Measurements from ENCODE around the gene C1orf146. TPM values are rescaled to one million over a fixed set of nuclear protein-coding genes. Genes with fewer than 3 reads are reported as not detected.

The C1orf146 gene, protein sequence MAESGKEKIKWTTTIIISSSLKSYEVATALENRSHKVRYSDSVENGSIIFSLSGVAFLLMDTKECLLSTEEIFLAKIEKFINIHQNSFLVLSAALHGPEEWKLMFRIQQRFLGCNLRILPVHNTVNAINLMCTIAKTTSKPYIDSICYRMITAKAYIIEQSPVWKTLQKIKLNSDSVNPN
- not detected for polyA plus RNA-seq

DNA sequence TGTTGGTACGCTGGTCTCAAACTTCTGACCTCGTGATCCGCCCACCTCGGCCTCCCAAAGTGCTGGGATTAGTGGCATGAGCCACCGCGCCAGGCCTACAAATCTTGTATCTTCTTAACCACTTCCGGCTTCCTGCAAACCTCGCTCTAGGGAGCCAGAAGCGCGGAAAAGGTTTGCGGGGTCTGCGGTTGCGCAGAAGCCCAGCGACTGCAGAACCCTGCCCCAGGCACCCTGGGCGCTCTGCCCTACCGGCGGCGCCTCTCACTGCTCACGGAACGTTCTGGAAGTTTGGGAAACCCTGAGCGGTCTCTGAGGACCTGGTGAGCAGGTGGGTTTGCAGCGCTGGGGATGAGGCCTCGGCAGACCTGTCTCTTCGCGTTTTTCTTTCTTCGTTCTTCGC is at the start of gene C1orf146:
Gene C1orf146, plus strand, starts transcription at position 195 of the 400 bp plus-strand sequence. CDS start 13,506 bp downstream, outside the sequence.
- DNase-seq, result no peak
- no peaks in the 10 kb centered on the region for H3K4me1 Mint-ChIP-seq
- no peak within 1 kb of the TSS for H3K4me3 Mint-ChIP-seq
- peaks cover 0 to 3% (median 1%) of the 10 kb centered on the region in 3 donors for H3K27me3 Mint-ChIP-seq (ENCODE audit: low read depth in 3 of 3)
- no peaks in the 10 kb centered on the region for H3K36me3 Mint-ChIP-seq
- no peak within 1 kb of the TSS for H3K27ac Mint-ChIP-seq
- H3K9me3 Mint-ChIP-seq, result no peaks in the 10 kb centered on the region

DNA sequence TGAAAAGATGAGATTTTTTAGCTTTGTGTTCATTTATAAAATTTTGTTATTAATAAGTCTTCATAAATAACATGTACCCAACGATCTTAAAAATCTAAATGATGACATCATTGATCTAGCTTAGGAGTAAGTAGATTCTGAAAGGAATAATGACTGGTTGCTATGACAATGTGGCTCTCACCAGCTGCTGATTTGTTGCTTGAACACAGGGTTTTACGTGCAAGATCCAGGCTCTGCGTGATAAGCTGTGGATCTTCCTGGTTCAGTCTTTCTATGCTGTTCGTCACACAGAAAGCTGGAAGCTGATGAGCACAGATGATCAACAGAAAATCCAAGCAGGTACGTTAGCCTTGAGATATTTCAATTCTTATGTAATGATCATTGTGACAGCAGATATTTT is 49.1 kb upstream of the C1orf146 start:
- no peaks in the 10 kb centered on the region for H3K27me3 Mint-ChIP-seq (ENCODE audit: low read depth in 3 of 3)
- no peak overlapping the region for H3K27ac Mint-ChIP-seq
- DNase-seq, result no peak
- H3K9me3 Mint-ChIP-seq, result no peaks in the 10 kb centered on the region
- H3K4me1 Mint-ChIP-seq, result no peaks in the 10 kb centered on the region
- H3K4me3 Mint-ChIP-seq, result no peak overlapping the region
- peaks cover 8 to 10% (median 9%) of the 10 kb centered on the region in 3 donors for H3K36me3 Mint-ChIP-seq

DNA sequence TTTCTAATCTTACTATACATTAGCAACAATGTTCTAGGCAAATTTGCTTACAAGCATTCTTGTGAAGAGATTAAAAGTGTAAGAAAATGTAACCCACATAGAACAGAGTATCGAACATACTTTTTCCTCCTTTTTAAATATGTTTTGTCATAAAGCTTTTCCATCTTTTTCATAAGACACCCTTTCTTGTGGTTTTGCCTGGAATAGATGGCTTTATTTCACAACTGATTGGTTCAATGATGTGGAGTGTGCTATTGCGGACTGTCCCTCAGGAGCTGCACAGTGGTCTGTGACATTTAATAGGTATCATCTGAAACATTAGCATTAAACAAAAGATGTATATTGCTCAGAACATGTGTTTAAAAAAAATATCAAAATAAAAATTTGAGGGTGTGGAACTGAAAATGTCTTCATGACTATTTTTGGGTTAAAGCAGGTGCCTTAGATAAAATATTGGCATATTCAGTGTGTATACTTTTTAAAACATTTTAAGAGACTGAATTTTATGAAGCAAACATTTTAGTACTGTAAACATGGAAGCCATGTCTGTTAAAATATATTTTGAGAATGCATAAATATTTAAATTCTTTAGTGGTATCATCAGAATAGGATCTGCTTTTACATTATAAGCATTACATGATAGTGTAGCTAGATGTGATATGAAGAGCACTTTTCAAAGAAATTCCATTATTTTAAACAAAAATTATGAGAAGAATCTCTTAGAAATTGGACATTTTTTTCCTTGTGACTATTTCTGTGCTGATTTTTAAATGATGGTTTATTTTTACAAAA is 48.3 kb upstream of the C1orf146 start:
- H3K27me3 Mint-ChIP-seq (ENCODE audit: low read depth in 3 of 3), result no peaks in the 10 kb centered on the region
- H3K4me3 Mint-ChIP-seq, result no peak overlapping the region
- H3K27ac Mint-ChIP-seq, result no peak overlapping the region
- H3K9me3 Mint-ChIP-seq, result no peaks in the 10 kb centered on the region
- H3K36me3 Mint-ChIP-seq, result peaks cover 9 to 16% (median 10%) of the 10 kb centered on the region in 3 donors
- no peak for DNase-seq
- no peaks in the 10 kb centered on the region for H3K4me1 Mint-ChIP-seq

DNA sequence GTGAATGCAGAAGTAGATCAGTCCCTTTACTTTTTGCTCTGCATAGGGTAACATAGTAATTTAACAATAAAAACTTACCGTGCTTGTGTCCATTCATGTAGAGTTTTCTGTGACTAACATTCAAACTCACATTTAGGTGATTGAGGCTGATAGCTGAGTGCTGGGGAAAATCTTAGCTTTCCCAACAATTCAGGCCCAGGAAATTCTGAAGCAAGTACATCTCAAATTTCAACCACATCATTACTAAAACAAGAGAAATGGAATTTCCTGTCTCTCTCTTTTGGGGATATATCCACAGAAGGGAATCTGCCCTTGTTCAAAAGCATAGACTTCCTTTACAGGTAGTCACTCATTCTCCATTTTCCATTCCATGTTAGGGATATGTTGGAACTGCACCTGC is 33.1 kb upstream of the C1orf146 start:
- DNase-seq, result no peak
- Mint-ChIP-seq H3K4me1 (no peaks in the 10 kb centered on the region), H3K9me3 (no peaks in the 10 kb centered on the region), H3K27ac (no peak overlapping the region), H3K27me3 (ENCODE audit: low read depth in 3 of 3) (peaks cover 0 to 2% (median 0%) of the 10 kb centered on the region in 3 donors), H3K4me3 (no peak overlapping the region), H3K36me3 (peaks cover 21 to 39% (median 28%) of the 10 kb centered on the region in 3 donors)

DNA sequence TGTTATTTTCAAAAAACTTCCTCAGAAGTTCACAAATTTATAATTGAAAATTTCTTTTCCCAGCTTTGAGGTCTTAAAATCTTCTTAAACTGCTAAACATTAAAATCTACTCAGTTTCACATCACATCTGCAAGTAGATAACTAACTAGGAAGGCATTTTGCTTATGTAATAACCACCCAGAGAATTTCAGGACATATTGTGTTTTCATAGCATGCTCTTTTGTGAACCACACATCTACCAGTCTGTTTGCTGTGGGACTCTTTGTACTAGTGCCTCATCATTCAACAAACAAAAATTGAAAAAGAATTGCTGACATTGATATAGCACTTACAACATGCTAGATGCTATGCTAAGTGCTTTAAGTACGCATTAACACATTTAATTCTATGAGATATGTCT is 31.6 kb upstream of the C1orf146 start:
- Mint-ChIP-seq H3K4me1 (no peaks in the 10 kb centered on the region), H3K36me3 (peaks cover 10 to 26% (median 15%) of the 10 kb centered on the region in 3 donors), H3K4me3 (no peak overlapping the region), H3K27ac (no peak overlapping the region), H3K27me3 (ENCODE audit: low read depth in 3 of 3) (peaks cover 0 to 4% (median 2%) of the 10 kb centered on the region in 3 donors), H3K9me3 (no peaks in the 10 kb centered on the region)
- DNase-seq, result no peak

DNA sequence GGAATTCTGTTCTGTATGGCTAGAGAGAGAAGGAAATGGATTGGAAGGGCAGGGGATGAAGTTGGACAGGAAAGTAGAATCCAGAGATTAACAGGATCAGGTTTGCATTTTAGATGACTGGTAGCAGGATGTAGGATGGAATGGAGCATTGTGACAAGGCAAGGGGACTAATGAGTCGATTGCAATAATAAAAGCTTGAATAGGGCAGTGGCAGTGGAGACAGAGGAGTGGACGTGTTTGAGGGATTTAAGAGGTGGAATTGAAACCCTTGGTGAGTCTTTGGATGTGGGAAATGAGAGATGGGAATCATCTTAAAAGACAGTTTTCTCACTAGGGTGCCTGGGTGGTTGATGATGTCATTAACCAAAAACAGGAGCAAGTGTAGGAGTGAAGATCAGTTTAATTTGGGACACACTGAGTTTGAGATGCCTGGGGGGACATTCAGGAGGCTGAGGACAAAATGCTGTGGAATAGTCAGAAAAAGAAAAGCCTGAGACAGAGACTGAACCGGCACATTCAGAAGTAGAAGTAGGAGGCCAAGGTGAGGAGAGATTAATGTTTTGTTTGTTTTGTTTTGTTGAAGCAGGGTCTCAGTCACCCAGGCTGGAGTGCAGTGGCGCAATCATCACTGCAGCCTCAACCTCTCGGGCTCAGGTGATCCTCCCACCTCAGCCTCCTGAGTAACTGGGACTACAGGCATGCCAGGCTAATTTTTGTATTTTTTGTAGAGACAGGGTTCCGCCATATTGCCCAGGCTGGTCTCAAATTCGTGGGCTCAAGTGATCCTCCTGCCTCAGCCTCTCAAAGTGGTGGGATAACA is 29.1 kb upstream of the C1orf146 start:
- Mint-ChIP-seq H3K27me3 (ENCODE audit: low read depth in 3 of 3) (peaks cover 2 to 6% (median 6%) of the 10 kb centered on the region in 3 donors), H3K9me3 (no peaks in the 10 kb centered on the region), H3K4me3 (no peak overlapping the region), H3K36me3 (peaks cover 5 to 9% (median 8%) of the 10 kb centered on the region in 3 donors), H3K27ac (no peak overlapping the region), H3K4me1 (no peaks in the 10 kb centered on the region)
- DNase-seq, result no peak

DNA sequence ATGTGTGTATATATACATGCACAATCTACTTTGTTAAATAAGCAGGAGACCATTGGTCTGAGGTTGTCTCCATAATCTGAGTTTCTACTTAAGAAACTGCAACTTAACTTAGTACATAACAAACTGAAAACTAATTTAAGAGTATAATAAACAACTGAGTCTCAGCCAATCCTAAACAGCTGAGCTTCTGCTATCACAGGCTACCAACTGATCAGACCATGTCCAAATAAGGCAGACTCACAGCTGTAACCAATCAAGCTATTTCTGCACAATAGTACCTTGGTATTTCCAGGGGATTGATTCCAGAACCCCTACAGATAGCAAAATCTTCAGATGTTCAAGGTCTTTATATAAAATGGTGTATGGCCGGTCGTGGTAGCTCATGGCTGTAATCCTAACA is 26.0 kb upstream of the C1orf146 start:
- no peak overlapping the region for H3K4me3 Mint-ChIP-seq
- no peaks in the 10 kb centered on the region for H3K36me3 Mint-ChIP-seq
- H3K9me3 Mint-ChIP-seq, result no peaks in the 10 kb centered on the region
- DNase-seq, result no peak
- no peak overlapping the region for H3K27ac Mint-ChIP-seq
- no peaks in the 10 kb centered on the region for H3K4me1 Mint-ChIP-seq
- H3K27me3 Mint-ChIP-seq (ENCODE audit: low read depth in 3 of 3), result peaks cover 2 to 6% (median 6%) of the 10 kb centered on the region in 3 donors

DNA sequence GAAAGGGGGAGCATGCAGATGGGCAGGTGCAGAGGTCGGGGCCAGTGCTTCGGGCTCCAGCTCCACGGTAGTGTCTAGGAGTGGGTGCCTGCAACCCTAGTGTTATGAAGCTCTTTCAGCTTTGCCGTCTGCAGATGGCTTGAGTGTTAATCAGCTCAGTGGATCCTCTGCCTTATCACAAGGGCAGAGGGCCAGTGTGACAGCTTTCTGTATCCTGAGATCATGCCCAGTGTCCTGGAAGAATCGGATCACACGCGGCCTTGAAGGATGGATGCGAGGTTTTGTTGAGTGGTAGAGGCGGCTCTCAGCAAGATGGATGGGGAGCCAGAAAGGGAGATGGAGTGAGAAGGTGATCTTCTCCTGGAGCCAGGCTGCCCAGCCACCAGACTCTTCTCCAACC is 25.5 kb upstream of the C1orf146 start:
- H3K9me3 Mint-ChIP-seq, result no peaks in the 10 kb centered on the region
- H3K36me3 Mint-ChIP-seq, result no peaks in the 10 kb centered on the region
- no peak for DNase-seq
- H3K27ac Mint-ChIP-seq, result no peak overlapping the region
- H3K4me1 Mint-ChIP-seq, result no peaks in the 10 kb centered on the region
- H3K27me3 Mint-ChIP-seq (ENCODE audit: low read depth in 3 of 3), result peaks cover 0 to 6% (median 6%) of the 10 kb centered on the region in 3 donors
- H3K4me3 Mint-ChIP-seq, result no peak overlapping the region

DNA sequence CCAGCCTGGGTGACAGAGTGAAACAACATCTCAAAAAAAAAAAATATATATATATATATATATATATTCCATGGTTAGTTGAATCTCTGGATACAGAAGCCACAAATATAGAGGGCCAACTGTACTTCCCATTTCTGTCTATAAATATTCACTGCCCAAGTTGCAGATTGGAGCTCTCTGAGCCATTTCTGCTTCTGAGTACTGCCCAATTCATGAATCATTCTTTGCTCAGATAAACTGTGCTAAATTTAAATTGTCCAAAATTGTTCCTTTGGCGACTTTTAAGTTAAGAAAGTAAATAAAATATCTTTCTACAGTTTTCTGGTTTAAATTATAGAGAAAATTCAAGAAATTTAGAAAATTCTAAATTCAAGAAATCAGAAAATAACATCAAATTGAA is 23.2 kb upstream of the C1orf146 start:
- H3K9me3 Mint-ChIP-seq, result no peaks in the 10 kb centered on the region
- H3K36me3 Mint-ChIP-seq, result no peaks in the 10 kb centered on the region
- no peak for DNase-seq
- H3K4me1 Mint-ChIP-seq, result no peaks in the 10 kb centered on the region
- no peak overlapping the region for H3K4me3 Mint-ChIP-seq
- peaks cover 0 to 6% (median 6%) of the 10 kb centered on the region in 3 donors for H3K27me3 Mint-ChIP-seq (ENCODE audit: low read depth in 3 of 3)
- no peak overlapping the region for H3K27ac Mint-ChIP-seq

DNA sequence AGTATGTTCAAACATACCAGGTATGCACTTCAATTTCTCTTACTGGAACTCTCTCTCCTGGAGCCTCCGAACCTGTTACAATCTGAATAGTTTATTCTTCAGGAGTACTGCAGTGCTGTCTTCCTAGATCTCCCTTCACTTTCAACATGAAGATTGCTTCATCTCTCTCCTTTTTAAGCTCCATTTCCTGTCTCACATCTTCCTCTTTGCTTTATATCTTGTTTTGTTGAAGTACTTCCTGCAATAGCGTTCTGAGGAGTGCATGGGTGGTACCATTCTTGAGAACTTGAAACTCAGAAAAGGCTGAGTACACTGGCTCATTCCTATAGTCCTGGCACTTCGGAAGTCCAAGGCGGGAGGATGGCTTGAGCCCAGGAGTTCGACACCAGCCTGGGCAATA is 15.7 kb upstream of the C1orf146 start:
- Mint-ChIP-seq H3K9me3 (no peaks in the 10 kb centered on the region), H3K27ac (no peak overlapping the region), H3K27me3 (ENCODE audit: low read depth in 3 of 3) (peaks cover 0 to 3% (median 3%) of the 10 kb centered on the region in 3 donors), H3K36me3 (no peaks in the 10 kb centered on the region), H3K4me1 (no peaks in the 10 kb centered on the region), H3K4me3 (no peak overlapping the region)
- DNase-seq, result no peak

DNA sequence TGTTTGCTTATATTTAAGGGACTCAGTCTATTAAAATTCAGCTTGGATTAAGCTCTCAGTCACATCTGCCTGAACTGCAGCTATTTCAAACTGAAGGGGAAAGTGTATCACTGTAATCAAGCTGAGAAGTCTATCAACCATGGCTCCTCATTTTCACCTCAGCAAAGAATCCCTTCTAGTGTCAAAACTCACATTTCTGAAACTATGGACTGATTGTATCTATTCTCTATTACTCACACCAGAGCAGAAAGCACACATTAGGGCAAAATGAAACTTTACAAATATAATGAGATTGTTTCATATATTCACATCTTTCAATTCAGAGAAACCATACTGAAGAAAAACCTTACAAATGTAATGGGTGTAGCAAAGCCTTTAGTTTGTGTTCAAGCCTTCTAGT is 14.6 kb upstream of the C1orf146 start:
- Mint-ChIP-seq H3K4me1 (no peaks in the 10 kb centered on the region), H3K4me3 (no peak overlapping the region), H3K36me3 (no peaks in the 10 kb centered on the region), H3K27me3 (ENCODE audit: low read depth in 3 of 3) (peaks cover 0 to 3% (median 3%) of the 10 kb centered on the region in 3 donors), H3K27ac (no peak overlapping the region), H3K9me3 (no peaks in the 10 kb centered on the region)
- no peak for DNase-seq

DNA sequence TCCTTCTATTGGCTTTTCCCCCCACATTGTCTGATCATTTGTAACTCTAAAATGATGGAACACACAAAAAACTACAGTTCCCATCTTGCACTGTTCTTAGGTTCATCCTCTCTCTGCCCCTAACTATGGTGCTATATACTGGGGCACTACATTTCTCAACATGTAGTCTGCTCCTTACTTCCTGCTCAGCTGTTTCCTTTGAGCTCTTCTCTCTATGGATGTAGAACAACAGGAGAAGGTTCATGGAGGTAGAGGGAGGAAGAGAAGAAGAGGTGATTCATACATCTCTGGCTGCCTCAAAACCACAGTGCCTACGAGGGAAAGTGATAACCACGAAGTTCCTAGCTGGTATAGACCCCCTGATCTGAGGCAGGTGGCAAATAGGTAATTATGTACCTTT is 7.0 kb upstream of the C1orf146 start:
- DNase-seq, result no peak
- H3K27me3 Mint-ChIP-seq (ENCODE audit: low read depth in 3 of 3), result peaks cover 0 to 3% (median 2%) of the 10 kb centered on the region in 3 donors
- no peaks in the 10 kb centered on the region for H3K4me1 Mint-ChIP-seq
- no peak overlapping the region for H3K27ac Mint-ChIP-seq
- peaks cover 0 to 4% (median 0%) of the 10 kb centered on the region in 3 donors for H3K36me3 Mint-ChIP-seq
- no peak overlapping the region for H3K4me3 Mint-ChIP-seq
- no peaks in the 10 kb centered on the region for H3K9me3 Mint-ChIP-seq

DNA sequence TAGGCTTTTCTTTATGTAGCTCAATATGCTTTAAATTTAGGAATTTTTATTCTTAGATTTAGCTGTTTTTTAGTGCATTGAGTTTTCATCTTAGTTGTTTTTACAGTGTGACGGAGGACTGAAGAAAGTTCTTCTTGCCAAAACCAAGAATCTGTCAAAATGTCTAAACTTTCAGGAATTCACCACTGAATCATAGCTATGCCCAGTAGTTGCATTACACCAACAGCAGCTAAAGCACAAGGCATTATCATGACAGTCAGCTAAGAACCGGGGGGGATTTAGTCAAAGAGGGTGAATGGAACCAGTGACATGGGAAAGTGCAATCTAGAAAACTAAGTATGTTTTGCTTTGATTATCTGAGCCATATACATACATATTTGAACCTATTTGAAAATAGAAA is 6.5 kb upstream of the C1orf146 start:
- Mint-ChIP-seq H3K27ac (no peak overlapping the region), H3K36me3 (peaks cover 0 to 4% (median 0%) of the 10 kb centered on the region in 3 donors), H3K4me3 (no peak overlapping the region), H3K27me3 (ENCODE audit: low read depth in 3 of 3) (peaks cover 0 to 2% (median 2%) of the 10 kb centered on the region in 3 donors), H3K4me1 (no peaks in the 10 kb centered on the region), H3K9me3 (no peaks in the 10 kb centered on the region)
- no peak for DNase-seq

DNA sequence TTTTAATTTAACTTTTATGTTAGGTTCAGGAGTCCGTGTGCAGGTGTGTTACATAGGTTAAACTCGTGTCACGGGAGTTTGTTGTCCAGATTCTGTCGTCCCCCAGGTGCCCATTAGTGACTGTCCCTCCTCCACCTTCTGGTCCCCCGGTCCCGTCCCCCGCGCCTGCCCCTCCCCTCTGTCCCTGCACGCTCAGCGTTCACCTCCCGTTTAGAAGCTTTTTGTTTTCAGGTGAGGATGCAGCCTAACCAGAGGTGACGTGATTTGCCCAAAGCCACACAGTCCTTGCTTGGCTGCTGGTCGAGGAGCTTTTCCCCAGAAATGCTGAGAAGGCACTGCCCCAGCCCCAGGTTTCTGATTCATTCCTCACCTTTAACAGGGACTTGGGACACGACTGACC is 844 bp downstream of the C1orf146 start:
- H3K27ac Mint-ChIP-seq, result no peak overlapping the region

More for the DNA sequence above, 844 bp downstream of the C1orf146 start:
- Mint-ChIP-seq H3K9me3 (no peaks in the 10 kb centered on the region), H3K27me3 (ENCODE audit: low read depth in 3 of 3) (peaks cover 0 to 3% (median 1%) of the 10 kb centered on the region in 3 donors), H3K36me3 (no peaks in the 10 kb centered on the region), H3K4me1 (no peaks in the 10 kb centered on the region), H3K4me3 (no peak overlapping the region)
- DNase-seq, result no peak
